Fibroblast of lung (primary cell): Measurements from ENCODE around the gene AP2A2. TPM values are rescaled to one million over a fixed set of nuclear protein-coding genes. Genes with fewer than 3 reads are reported as not detected.

ENCODE experiments used
- DNase-seq, 2 donors: peaks; one replicate each; pipeline versions ENCODE4 v3.0.0 to v3.0.0-alpha.2; 2010; ENCODE audit warnings: low read depth in 2 of 2
- H2AFZ ChIP-seq: 2 replicates; pipeline ENCODE4 v1.5.1; 2012; ENCODE audit warnings: low read length, control low read depth, inconsistent platforms
- H3K27ac ChIP-seq: 2 replicates; pipeline ENCODE4 v1.5.1; 2011; ENCODE audit warnings: low read length, control low read depth; ENCODE audit not compliant: insufficient read depth
- H3K27me3 ChIP-seq: 2 replicates; pipeline ENCODE4 v1.5.1; 2011; ENCODE audit warnings: mild to moderate bottlenecking, low read length; ENCODE audit not compliant: control insufficient read depth, insufficient read depth
- H3K36me3 ChIP-seq: 2 replicates; pipeline ENCODE4 v1.5.1; 2011; ENCODE audit warnings: low read length; ENCODE audit not compliant: control insufficient read depth, insufficient read depth
- H3K4me1 ChIP-seq: 2 replicates; pipeline ENCODE4 v1.5.1; 2011; ENCODE audit warnings: low read length; ENCODE audit not compliant: control insufficient read depth, insufficient read depth; ENCODE audit errors: extremely low read depth
- H3K4me2 ChIP-seq: 2 replicates; pipeline ENCODE4 v1.5.1; 2011; ENCODE audit warnings: low read length, control low read depth; ENCODE audit not compliant: insufficient read depth; ENCODE audit errors: extremely low read depth
- H3K4me3 ChIP-seq, 4 experiments: fragments of 200-600 bp in 1 of 4; sonication (generic) in 1 of 4; replicated peaks in 1 of 4; 2 replicates each; pipeline ENCODE4 v1.5.1; 2011 to 2016; ENCODE audit warnings: low read length in 4 of 4, low read depth in 3 of 4, mild to moderate bottlenecking in 3 of 4, control low read depth in 2 of 4, inconsistent platforms in 1 of 4, mixed read lengths in 1 of 4; ENCODE audit not compliant: insufficient read depth in 1 of 4; ENCODE audit errors: control extremely low read depth in 1 of 4
- H3K79me2 ChIP-seq: 2 replicates; pipeline ENCODE4 v1.5.1; 2012; ENCODE audit warnings: mild to moderate bottlenecking, low read length, inconsistent platforms; ENCODE audit not compliant: control insufficient read depth, insufficient read depth
- H3K9ac ChIP-seq: 2 replicates; pipeline ENCODE4 v1.5.1; 2011; ENCODE audit warnings: mild to moderate bottlenecking, low read length, control low read depth; ENCODE audit not compliant: insufficient read depth
- H3K9me3 ChIP-seq: 2 replicates; pipeline ENCODE4 v1.5.1; 2012; ENCODE audit warnings: low read depth, low read length; ENCODE audit not compliant: control insufficient read depth, insufficient read depth
- H4K20me1 ChIP-seq: 2 replicates; pipeline ENCODE4 v1.5.1; 2011; ENCODE audit warnings: low read length; ENCODE audit not compliant: control insufficient read depth, insufficient read depth; ENCODE audit errors: extremely low read depth
- CTCF ChIP-seq, 2 donors: IDR thresholded peaks in 1 of 2; conservative IDR thresholded peaks in 1 of 2; 1 replicate in 1 of 2; 2 replicates in 1 of 2; pipeline ENCODE4 v1.5.1; 2011 to 2012; ENCODE audit warnings: low read length in 2 of 2, control low read depth in 1 of 2, inconsistent platforms in 1 of 2, low read depth in 1 of 2, mild to moderate bottlenecking in 1 of 2
- EZH2 ChIP-seq: IDR thresholded peaks from 2 replicates; pipeline ENCODE4 v1.5.1; 2012; ENCODE audit warnings: low read length, control low read depth, mild to moderate bottlenecking; ENCODE audit errors: missing control alignments
- polyA plus RNA-seq, 2 donors: library from polyadenylated mRNA; depleted of rRNA in 1 of 2; stranded (reverse) in 1 of 2; unstranded in 1 of 2; fragments of >200 nt; gene quantifications; 2 replicates each; pipeline ENCODE4 v1.2.1, GENCODE V29; 2011 to 2012; ENCODE audit warnings: missing spikeins in 1 of 2
- total RNA-seq: library from RNA; depleted of rRNA; stranded (reverse); fragments of >200 nt; gene quantifications from 2 replicates; pipeline ENCODE4 v1.2.1, GENCODE V29; 2014

Gene AP2A2
- total and polyA plus RNA-seq, 2 donors (not counting 1 experiment from before 2014, with no cell fraction given): 21.6 to 46.1 TPM

DNA sequence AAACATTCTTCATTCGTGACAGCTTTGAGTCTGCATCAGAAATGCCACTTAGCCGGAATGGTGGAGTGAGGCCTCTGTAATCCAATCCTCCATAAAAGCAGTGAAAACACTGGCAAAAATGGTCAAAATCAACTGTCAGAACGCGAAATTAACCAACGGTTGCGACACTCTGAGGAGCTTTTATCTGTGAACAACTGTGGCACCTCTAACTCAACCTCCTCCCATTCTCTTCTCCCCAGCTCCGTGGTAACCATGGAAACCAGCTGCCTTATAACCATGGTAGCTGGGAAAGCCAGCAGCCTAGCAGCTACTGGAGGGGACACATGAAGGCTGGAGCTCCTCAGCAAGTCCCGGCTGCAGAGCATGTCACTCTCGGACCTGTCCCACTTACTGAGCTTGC is 20.3 kb downstream of the AP2A2 start:
- DNase-seq: peak; percentile 28 to 54
- no peaks in the 10 kb centered on the region for H3K9me3 ChIP-seq
- H3K4me2 ChIP-seq: no peak overlapping the region
- H3K27me3 ChIP-seq: no peaks in the 10 kb centered on the region
- H3K4me1 ChIP-seq: peaks cover 3% of the 10 kb centered on the region
- no peaks in the 10 kb centered on the region for H4K20me1 ChIP-seq
- H2AFZ ChIP-seq: no peak overlapping the region
- no peak for TF ChIP-seq EZH2
- no peak for TF ChIP-seq CTCF (conservative IDR thresholded peaks at IDR 0.05 in 1 of 2, IDR thresholded peaks at IDR 0.05 in 1 of 2; ENCODE audit: low read depth in 1 of 2, low read length in 2 of 2)
- no peak overlapping the region for H3K9ac ChIP-seq
- H3K4me3 ChIP-seq: no peak overlapping the region
- peaks cover 3% of the 10 kb centered on the region for H3K36me3 ChIP-seq
- peaks cover 18% of the 10 kb centered on the region for H3K79me2 ChIP-seq
- H3K27ac ChIP-seq: no peak overlapping the region

DNA sequence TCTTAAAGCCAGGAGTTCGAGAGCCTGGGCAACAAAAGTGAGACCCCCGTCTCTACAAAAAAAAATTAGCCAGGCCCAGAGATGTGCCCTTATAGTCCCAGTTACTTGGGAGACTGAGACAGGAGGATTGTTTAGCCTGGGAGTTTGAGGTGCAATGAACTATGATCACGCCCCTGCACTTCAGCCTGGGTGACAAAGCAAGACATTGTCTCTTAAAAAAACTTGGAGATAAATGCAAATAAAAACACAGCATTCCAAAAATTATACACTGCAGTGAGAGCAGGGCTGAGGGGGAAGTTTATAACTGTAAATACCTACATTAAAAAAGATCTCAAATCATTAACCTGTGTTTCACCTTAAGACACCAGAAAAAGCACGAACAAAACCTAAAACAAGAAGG is 22.1 kb downstream of the AP2A2 start:
- Histone ChIP-seq H3K79me2 (peaks cover 12% of the 10 kb centered on the region), H3K4me2 (no peak overlapping the region)

GRCh38 chr11:951507-951906 is 25.8 kb downstream of the AP2A2 start:
- TF ChIP-seq CTCF (conservative IDR thresholded peaks at IDR 0.05 in 1 of 2, IDR thresholded peaks at IDR 0.05 in 1 of 2; ENCODE audit: low read depth in 1 of 2, low read length in 2 of 2): no peak
- TF ChIP-seq EZH2: no peak
- Histone ChIP-seq H3K9me3 (no peaks in the 10 kb centered on the region), H4K20me1 (no peaks in the 10 kb centered on the region), H3K27me3 (no peaks in the 10 kb centered on the region), H3K4me3 (no peak overlapping the region), H3K27ac (no peak overlapping the region), H3K79me2 (peaks cover 11% of the 10 kb centered on the region), H2AFZ (no peak overlapping the region), H3K4me2 (no peak overlapping the region), H3K9ac (no peak overlapping the region), H3K36me3 (no peaks in the 10 kb centered on the region), H3K4me1 (no peaks in the 10 kb centered on the region)
- DNase-seq: no peak

More for the DNA sequence above, 22.1 kb downstream of the AP2A2 start:
- Histone ChIP-seq H3K36me3 (peaks cover 3% of the 10 kb centered on the region), H3K9ac (no peak overlapping the region), H4K20me1 (no peaks in the 10 kb centered on the region), H2AFZ (no peak overlapping the region), H3K4me1 (peaks cover 3% of the 10 kb centered on the region), H3K4me3 (no peak overlapping the region), H3K27me3 (no peaks in the 10 kb centered on the region), H3K27ac (no peak overlapping the region), H3K9me3 (no peaks in the 10 kb centered on the region)
- TF ChIP-seq EZH2: no peak
- TF ChIP-seq CTCF (conservative IDR thresholded peaks at IDR 0.05 in 1 of 2, IDR thresholded peaks at IDR 0.05 in 1 of 2; ENCODE audit: low read depth in 1 of 2, low read length in 2 of 2): no peak
- no peak for DNase-seq
